HCT116 (cell line): ENCODE data around the gene OPCML. TPM values are rescaled to one million over a fixed set of nuclear protein-coding genes. Genes with fewer than 3 reads are reported as not detected.

Experiments used
- ATAC-seq: fragments of 200-7000 bp; cut with Tn5 transposase; 2 replicates; pipeline ENCODE4 v1.9.1; 2020; ENCODE audit warnings: mild to moderate bottlenecking, moderate library complexity
- BruUV-seq: library from RNA; stranded (reverse); fragments of 400-500 nt; replicated peaks from 2 replicates; lab custom pipeline; 2021; lab: Mats Ljungman, UMichigan
- CTCF ChIA-PET: fragments of 300-600 bp; sonication (Branson Sonifier 250); formaldehyde crosslinking; loops from one replicate; lab custom pipeline; 2021; ENCODE audit warnings: antibody characterized with exemption; lab: Charles Lee
- POLR2A ChIA-PET: fragments of 300-600, 350-600 bp; sonication (Branson Sonifier 250); formaldehyde crosslinking; loops from one replicate; lab custom pipeline; 2021; ENCODE audit warnings: antibody characterized with exemption; lab: Charles Lee
- RAD21 ChIA-PET, 2 experiments: fragments of 300-600 bp; sonication (Branson Sonifier 250); formaldehyde crosslinking; loops; one replicate each; lab custom pipeline; 2023; ENCODE audit warnings: low total read pairs in 2 of 2; ENCODE audit not compliant: uncharacterized antibody in 2 of 2, unreplicated experiment in 2 of 2, low non-redundant PET in 1 of 2; lab: Charles Lee
- DNase-seq: peaks from one replicate; pipeline ENCODE4 v3.0.0-alpha.2; 2010; ENCODE audit warnings: low read depth, low spot score
- H2AFZ ChIP-seq: fragments of 200-600 bp; shearing (Covaris generic), sonication (generic); 2 replicates; pipeline ENCODE4 v1.6.1; 2017; ENCODE audit warnings: low read depth, mixed run types, mixed read lengths, antibody characterized with exemption, low read length; ENCODE audit not compliant: poor library complexity, severe bottlenecking
- H3K27ac ChIP-seq: 2 replicates; pipeline ENCODE4 v1.5.1; 2012; ENCODE audit warnings: low read depth, low read length
- H3K27me3 ChIP-seq: fragments of 200-600 bp; sonication (generic); 2 replicates; pipeline ENCODE4 v1.6.1; 2016; ENCODE audit warnings: mixed run types, low read length, mixed read lengths; ENCODE audit not compliant: insufficient read depth
- H3K36me3 ChIP-seq, 2 experiments: fragments of 200-500 bp in 1 of 2; fragments of 200-600 bp in 1 of 2; sonication (Bioruptor generic) in 1 of 2; sonication (generic) in 1 of 2; 2 replicates each; pipeline versions ENCODE4 v1.5.1 to v1.6.1; 2014 to 2016; ENCODE audit warnings: low read length in 2 of 2, inconsistent platforms in 1 of 2, mixed read lengths in 1 of 2, mixed run types in 1 of 2; ENCODE audit not compliant: insufficient read depth in 2 of 2, control insufficient read depth in 1 of 2
- H3K4me1 ChIP-seq, 2 experiments: fragments of 200-600 bp in 1 of 2; sonication (generic) in 1 of 2; 2 replicates each; pipeline versions ENCODE4 v1.5.1 to v1.6.1; 2012 to 2017; ENCODE audit warnings: low read length in 2 of 2, inconsistent platforms in 1 of 2, mild to moderate bottlenecking in 1 of 2, mixed read lengths in 1 of 2, mixed run types in 1 of 2, moderate library complexity in 1 of 2; ENCODE audit not compliant: insufficient read depth in 2 of 2, control insufficient read depth in 1 of 2
- H3K4me2 ChIP-seq: fragments of 200-600 bp; sonication (generic); 2 replicates; pipeline ENCODE4 v1.6.1; 2017; ENCODE audit warnings: mixed run types, low read length, mixed read lengths
- H3K4me3 ChIP-seq, 2 experiments: fragments of 200-600 bp in 1 of 2; sonication (generic) in 1 of 2; replicated peaks in 1 of 2; 2 replicates each; pipeline ENCODE4 v1.5.1; 2011 to 2016; ENCODE audit warnings: low read length in 2 of 2, control low read depth in 1 of 2, low read depth in 1 of 2, mild to moderate bottlenecking in 1 of 2, mixed read lengths in 1 of 2, mixed run types in 1 of 2
- H3K79me2 ChIP-seq: fragments of 200-600 bp; sonication (generic); 2 replicates; pipeline ENCODE4 v1.6.1; 2017; ENCODE audit warnings: mild to moderate bottlenecking, mixed run types, low read length, moderate library complexity, mixed read lengths; ENCODE audit not compliant: insufficient read depth
- H3K9ac ChIP-seq: fragments of 200-600 bp; sonication (generic); 2 replicates; pipeline ENCODE4 v1.6.1; 2016; ENCODE audit warnings: low read length, mixed read lengths
- H3K9me2 ChIP-seq: fragments of 200-600 bp; sonication (generic), shearing (Covaris generic); 2 replicates; pipeline ENCODE4 v1.6.1; 2017; ENCODE audit warnings: mixed run types, mild to moderate bottlenecking, moderate library complexity; ENCODE audit not compliant: insufficient read depth
- H3K9me3 ChIP-seq, 2 experiments: fragments of 200-500 bp in 1 of 2; fragments of 200-600 bp in 1 of 2; sonication (Bioruptor generic) in 1 of 2; sonication (generic) in 1 of 2; 2 replicates each; pipeline ENCODE4 v1.6.1; 2014 to 2017; ENCODE audit warnings: low read length in 2 of 2, mixed read lengths in 2 of 2, inconsistent platforms in 1 of 2, low read depth in 1 of 2, mild to moderate bottlenecking in 1 of 2, mixed run types in 1 of 2, moderate library complexity in 1 of 2; ENCODE audit not compliant: control insufficient read depth in 1 of 2, insufficient read depth in 1 of 2
- H4K20me1 ChIP-seq: fragments of 200-600 bp; sonication (generic), shearing (Covaris generic); 2 replicates; pipeline ENCODE4 v1.6.1; 2017; ENCODE audit warnings: mixed run types, mild to moderate bottlenecking, moderate library complexity; ENCODE audit not compliant: insufficient read depth
- CBX3 ChIP-seq: IDR thresholded peaks from 2 replicates; pipeline ENCODE4 v1.6.1; 2012; ENCODE audit warnings: low read depth
- CEBPB ChIP-seq: IDR thresholded peaks from 2 replicates; pipeline ENCODE4 v1.6.1; 2012; ENCODE audit warnings: low read depth
- EGR1 ChIP-seq: IDR thresholded peaks from 2 replicates; pipeline ENCODE4 v1.6.1; 2012; ENCODE audit warnings: low read depth
- EZH2 ChIP-seq: fragments of 200-600 bp; sonication (generic); IDR thresholded peaks from 2 replicates; pipeline ENCODE4 v1.6.1; 2017; ENCODE audit warnings: antibody characterized with exemption, mixed run types
- FOSL1 ChIP-seq: IDR thresholded peaks from 2 replicates; pipeline ENCODE4 v1.6.1; 2012; ENCODE audit warnings: low read depth
- JUND ChIP-seq: IDR thresholded peaks from 2 replicates; pipeline ENCODE4 v1.6.1; 2012
- POLR2A ChIP-seq: IDR thresholded peaks from 2 replicates; pipeline ENCODE4 v1.7.0; 2011; ENCODE audit warnings: borderline replicate concordance; ENCODE audit not compliant: insufficient read depth, insufficient read length; ENCODE audit errors: extremely low read depth
- POLR2AphosphoS5 ChIP-seq: IDR thresholded peaks from 2 replicates; pipeline ENCODE4 v1.6.1; 2011; ENCODE audit warnings: mild to moderate bottlenecking, low read depth, low read length, moderate library complexity
- SIN3A ChIP-seq: IDR thresholded peaks from 2 replicates; pipeline ENCODE4 v1.6.1; 2012; ENCODE audit warnings: low read depth
- SP1 ChIP-seq: IDR thresholded peaks from 2 replicates; pipeline ENCODE4 v1.6.1; 2012; ENCODE audit warnings: low read depth
- TCF7L2 ChIP-seq: IDR thresholded peaks from 2 replicates; pipeline ENCODE4 v1.7.0; 2011; ENCODE audit warnings: borderline replicate concordance, inconsistent platforms; ENCODE audit not compliant: insufficient read depth, insufficient read length; ENCODE audit errors: extremely low read depth
- YY1 ChIP-seq: IDR thresholded peaks from 2 replicates; pipeline ENCODE4 v1.6.1; 2011; ENCODE audit warnings: low read length, low read depth, moderate library complexity, mild to moderate bottlenecking; ENCODE audit not compliant: insufficient replicate concordance; ENCODE audit errors: extremely low read depth
- ZFX ChIP-seq: fragments of 450-650 bp; IDR thresholded peaks from 2 replicates; pipeline ENCODE4 v1.6.1; 2017
- ZNF274 ChIP-seq: fragments of 200-500 bp; sonication (Bioruptor generic); IDR thresholded peaks from 2 replicates; pipeline ENCODE4 v1.6.1; 2014; ENCODE audit warnings: mild to moderate bottlenecking, low read depth, low read length, inconsistent platforms
- intact Hi-C: fragments of 100-400 bp; cut with micrococcal nuclease; formaldehyde crosslinking; loops from 2 replicates; pipeline ENCODE4 v1.10.0; 2022
- total RNA-seq: library from RNA; stranded (reverse); gene quantifications from one replicate; pipeline ENCODE4 v1.2.1, GENCODE V29; 2021; ENCODE audit not compliant: unreplicated experiment
- TF ChIP-seq, protein P1 (sequence below): IDR thresholded peaks from 2 replicates; pipeline ENCODE4 v1.6.1; 2012
- TF ChIP-seq, protein P2 (sequence below): IDR thresholded peaks from 2 replicates; pipeline ENCODE4 v1.6.1; 2012
- TF ChIP-seq, protein P3 (sequence below), 3 experiments: fragments of 200-600 bp in 1 of 3; sonication (generic) in 1 of 3; IDR thresholded peaks in 2 of 3; conservative IDR thresholded peaks in 1 of 3; 2 replicates each; pipeline ENCODE4 v1.5.1; 2012 to 2017; ENCODE audit warnings: low read depth in 2 of 3, low read length in 2 of 3, antibody characterized with exemption in 1 of 3, borderline replicate concordance in 1 of 3, control low read depth in 1 of 3, mild to moderate bottlenecking in 1 of 3, mixed read lengths in 1 of 3, mixed run types in 1 of 3, moderate library complexity in 1 of 3; ENCODE audit not compliant: insufficient read depth in 1 of 3

Gene OPCML
- total RNA-seq, 1 experiment from 2014 or later, result not detected

DNA sequence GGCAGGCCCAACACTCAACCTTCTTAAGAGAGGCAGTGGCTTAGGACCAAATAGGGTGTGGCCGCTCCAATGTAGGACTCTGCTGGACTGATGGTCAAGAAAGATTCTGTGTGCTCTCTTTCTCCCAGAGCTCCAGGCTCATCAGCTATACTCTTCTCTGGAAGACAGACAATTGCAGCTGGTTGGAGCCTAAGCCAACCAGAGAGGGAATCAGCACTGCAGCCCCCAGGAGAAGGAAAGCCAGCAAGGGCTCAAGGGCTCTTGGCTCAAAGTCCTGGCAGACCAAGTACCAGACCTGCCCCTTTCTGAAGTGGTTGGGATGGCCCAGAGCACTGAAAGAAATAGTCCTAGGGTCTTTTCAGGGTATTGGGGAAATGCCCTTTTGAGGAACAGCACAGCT is 1084.5 kb downstream of the OPCML start:
- Histone ChIP-seq H4K20me1 (no peaks in the 10 kb centered on the region), H3K27me3 (no peaks in the 10 kb centered on the region), H3K9ac (no peak overlapping the region), H3K9me2 (no peaks in the 10 kb centered on the region), H3K9me3 (peaks cover 5 to 29% of the 10 kb centered on the region in 2 experiments; a peak in 2 of 4 replicates), H3K4me1 (no peaks in the 10 kb centered on the region), H3K4me2 (no peak overlapping the region), H2AFZ (no peak overlapping the region), H3K79me2 (no peaks in the 10 kb centered on the region), H3K27ac (no peak overlapping the region), H3K36me3 (no peaks in the 10 kb centered on the region), H3K4me3 (no peak overlapping the region)
- TF ChIP-seq SIN3A, result no peak
- no peak for TF ChIP-seq YY1
- no peak for TF ChIP-seq POLR2A
- TF ChIP-seq EGR1, result no peak
- TF ChIP-seq TCF7L2, result no peak
- no peak for TF ChIP-seq SP1
- TF ChIP-seq, protein P1, sequence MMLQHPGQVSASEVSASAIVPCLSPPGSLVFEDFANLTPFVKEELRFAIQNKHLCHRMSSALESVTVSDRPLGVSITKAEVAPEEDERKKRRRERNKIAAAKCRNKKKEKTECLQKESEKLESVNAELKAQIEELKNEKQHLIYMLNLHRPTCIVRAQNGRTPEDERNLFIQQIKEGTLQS, result no peak
- TF ChIP-seq POLR2AphosphoS5, result no peak
- no peak for TF ChIP-seq ZFX
- no TSS peak for BruUV-seq
- ChIA-PET RAD21 (no interaction called here), CTCF (no interaction called here), POLR2A (no interaction called here)
- ATAC-seq (no peak), DNase-seq (no peak)
- intact Hi-C loops, result no loop called here

DNA sequence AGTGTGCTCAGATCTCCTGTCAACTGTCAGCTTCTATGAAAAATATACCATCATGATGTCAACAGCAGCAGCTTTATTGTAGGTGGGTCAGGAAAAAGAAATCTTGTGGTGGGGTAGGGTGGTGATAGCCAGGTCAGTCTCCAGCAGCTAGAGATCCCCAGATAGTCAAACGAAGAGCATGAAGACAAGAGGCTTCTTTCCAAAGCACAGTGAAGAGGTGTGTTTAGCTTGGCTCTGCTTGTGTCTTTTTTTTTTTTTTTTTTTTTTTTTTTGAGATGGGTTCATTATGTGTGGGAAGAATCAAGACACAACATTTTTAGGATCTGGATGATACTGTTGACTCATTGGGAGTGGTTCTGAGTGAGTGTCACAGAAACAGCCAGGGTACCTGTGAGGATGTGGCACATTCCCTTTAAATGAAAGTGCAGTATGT is 1086.4 kb downstream of the OPCML start:
- CTCF ChIA-PET, result no interaction called here
- no TSS peak for BruUV-seq
- POLR2A ChIA-PET, result no interaction called here

More for the DNA sequence above, 1086.4 kb downstream of the OPCML start:
- Histone ChIP-seq H3K9me2 (no peaks in the 10 kb centered on the region), H4K20me1 (no peaks in the 10 kb centered on the region)
- no peak for TF ChIP-seq ZFX
- no peak for TF ChIP-seq EZH2
- TF ChIP-seq, protein P2, sequence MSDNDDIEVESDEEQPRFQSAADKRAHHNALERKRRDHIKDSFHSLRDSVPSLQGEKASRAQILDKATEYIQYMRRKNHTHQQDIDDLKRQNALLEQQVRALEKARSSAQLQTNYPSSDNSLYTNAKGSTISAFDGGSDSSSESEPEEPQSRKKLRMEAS, result no peak
- TF ChIP-seq ZNF274, result no peak
- no peak for TF ChIP-seq TCF7L2
- TF ChIP-seq POLR2AphosphoS5, result no peak
- TF ChIP-seq YY1, result no peak
- no peak for TF ChIP-seq FOSL1
- TF ChIP-seq EGR1, result no peak
- no peak for TF ChIP-seq JUND
- no peak for TF ChIP-seq CEBPB
- TF ChIP-seq CBX3, result no peak
- TF ChIP-seq, protein P3, sequence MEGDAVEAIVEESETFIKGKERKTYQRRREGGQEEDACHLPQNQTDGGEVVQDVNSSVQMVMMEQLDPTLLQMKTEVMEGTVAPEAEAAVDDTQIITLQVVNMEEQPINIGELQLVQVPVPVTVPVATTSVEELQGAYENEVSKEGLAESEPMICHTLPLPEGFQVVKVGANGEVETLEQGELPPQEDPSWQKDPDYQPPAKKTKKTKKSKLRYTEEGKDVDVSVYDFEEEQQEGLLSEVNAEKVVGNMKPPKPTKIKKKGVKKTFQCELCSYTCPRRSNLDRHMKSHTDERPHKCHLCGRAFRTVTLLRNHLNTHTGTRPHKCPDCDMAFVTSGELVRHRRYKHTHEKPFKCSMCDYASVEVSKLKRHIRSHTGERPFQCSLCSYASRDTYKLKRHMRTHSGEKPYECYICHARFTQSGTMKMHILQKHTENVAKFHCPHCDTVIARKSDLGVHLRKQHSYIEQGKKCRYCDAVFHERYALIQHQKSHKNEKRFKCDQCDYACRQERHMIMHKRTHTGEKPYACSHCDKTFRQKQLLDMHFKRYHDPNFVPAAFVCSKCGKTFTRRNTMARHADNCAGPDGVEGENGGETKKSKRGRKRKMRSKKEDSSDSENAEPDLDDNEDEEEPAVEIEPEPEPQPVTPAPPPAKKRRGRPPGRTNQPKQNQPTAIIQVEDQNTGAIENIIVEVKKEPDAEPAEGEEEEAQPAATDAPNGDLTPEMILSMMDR (IDR thresholded peaks at IDR 0.05 in 2 of 3, conservative IDR thresholded peaks at IDR 0.05 in 1 of 3; ENCODE audit: borderline replicate concordance in 1 of 3, insufficient read depth in 1 of 3, low read depth in 2 of 3, low read length in 2 of 3), result no peak
- TF ChIP-seq, all 23 proteins: peak for 0
- no peak for ATAC-seq
- no peak overlapping the region for H3K4me2 ChIP-seq
- H3K4me3 ChIP-seq, result no peak overlapping the region
- no peaks in the 10 kb centered on the region for H3K36me3 ChIP-seq
- no peak overlapping the region for H3K27ac ChIP-seq
- intact Hi-C loops, result no loop called here
- no peaks in the 10 kb centered on the region for H3K4me1 ChIP-seq
- H3K27me3 ChIP-seq, result no peaks in the 10 kb centered on the region
- H3K9ac ChIP-seq, result no peak overlapping the region
- peaks cover 5 to 38% of the 10 kb centered on the region in 2 experiments; a peak in 2 of 4 replicates for H3K9me3 ChIP-seq
- RAD21 ChIA-PET, result no interaction called here
- no peaks in the 10 kb centered on the region for H3K79me2 ChIP-seq
- H2AFZ ChIP-seq, result no peak overlapping the region
- no peak for DNase-seq
